HepG2 (cell line): ENCODE measurements around the gene SH3GL1. TPM values are rescaled to one million over a fixed set of nuclear protein-coding genes. Genes with fewer than 3 reads are reported as not detected.
A peak's percentile ranks its signal among the peaks of the same experiment; 100 is the strongest.

Experiments used
- AHDC1 ChIP-seq: sonication (generic); formaldehyde crosslinking; IDR thresholded peaks from 2 replicates; pipeline ENCODE4 v1.5.1; 2020; ENCODE audit warnings: mild to moderate bottlenecking, missing genetic modification reagents, borderline replicate concordance
- CREBL2 ChIP-seq: sonication (generic); formaldehyde crosslinking; IDR thresholded peaks from 2 replicates; pipeline ENCODE4 v1.8.1; 2023; ENCODE audit warnings: missing genetic modification reagents, mild to moderate bottlenecking, borderline replicate concordance
- NFATC3 ChIP-seq: sonication (generic); formaldehyde crosslinking; IDR thresholded peaks from 2 replicates; pipeline ENCODE4 v1.5.1; 2020; ENCODE audit warnings: mild to moderate bottlenecking, missing genetic modification reagents
- SALL2 ChIP-seq: sonication (generic); formaldehyde crosslinking; IDR thresholded peaks from 2 replicates; pipeline ENCODE4 v1.8.1; 2023; ENCODE audit warnings: mild to moderate bottlenecking, missing genetic modification reagents, inconsistent platforms
- SNAPC4 ChIP-seq: sonication (generic); formaldehyde crosslinking; IDR thresholded peaks from 2 replicates; pipeline ENCODE4 v1.4.0; 2020; ENCODE audit warnings: mild to moderate bottlenecking, missing genetic modification reagents
- TRIM22 ChIP-seq: fragments of 450-650 bp; IDR thresholded peaks from 2 replicates; pipeline ENCODE4 v1.6.1; 2017
- ZKSCAN1 ChIP-seq: fragments of 150-350 bp; IDR thresholded peaks from 2 replicates; pipeline ENCODE4 v1.6.1; 2014; ENCODE audit warnings: low read length
- ZKSCAN8 ChIP-seq: IDR thresholded peaks from 2 replicates; pipeline ENCODE4 v1.6.1; 2016; ENCODE audit warnings: borderline replicate concordance, missing genetic modification reagents, missing compliant biosample characterization
- ZNF142 ChIP-seq: sonication (generic); formaldehyde crosslinking; IDR thresholded peaks from 2 replicates; pipeline ENCODE4 v1.4.0; 2020; ENCODE audit warnings: missing genetic modification reagents
- ZNF598 ChIP-seq: sonication (generic); formaldehyde crosslinking; IDR thresholded peaks from 2 replicates; pipeline ENCODE4 v1.5.1; 2020; ENCODE audit warnings: mild to moderate bottlenecking, missing genetic modification reagents, borderline replicate concordance
- ZNF781 ChIP-seq: sonication (generic); formaldehyde crosslinking; IDR thresholded peaks from 2 replicates; pipeline ENCODE4 v1.5.1; 2020; ENCODE audit warnings: borderline replicate concordance, mild to moderate bottlenecking, missing genetic modification reagents; ENCODE audit errors: not compliant biosample characterization
- polyA plus RNA-seq, 8 experiments: library from polyadenylated mRNA; depleted of rRNA in 3 of 8; stranded (reverse) in 7 of 8; unstranded in 1 of 8; fragments of >200 nt; fragmentation: Illumina TruSeq in 4 of 8; extraction: Trizol in 4 of 8; gene quantifications; 2 replicates each; pipeline versions ENCODE4 v1.2.1 to v1.2.3, GENCODE V29; 2011 to 2016; ENCODE audit warnings: low read depth in 4 of 8, missing spikeins in 1 of 8, mixed read lengths in 1 of 8; ENCODE audit not compliant: insufficient read depth in 1 of 8
- total RNA-seq, 5 experiments: library from RNA; depleted of rRNA; stranded (reverse); fragments of >200 nt; fragmentation: Illumina TruSeq; extraction: Trizol; gene quantifications; 2 replicates each; pipeline ENCODE4 v1.2.3, GENCODE V29; 2016; ENCODE audit warnings: low read depth in 1 of 5

Gene SH3GL1
- total and polyA plus RNA-seq, 2 of the 13 experiments (the other 11 are each of a cell fraction or from before 2014, with no cell fraction given) = 33.0 to 45.1 TPM

GRCh38 chr19:4391306-4391693 is 9.0 kb downstream of the SH3GL1 start (continued):
- TF ChIP-seq CREBL2 (no peak), ZNF142 (0 out of 2 replicates have a peak, but pooled peaks have one; percentile 6), SNAPC4 (CRISPR knock-in tag) (no peak), NFATC3 (no peak), SALL2 (CRISPR knock-in tag) (no peak), ZKSCAN1 (0 out of 2 replicates have a peak, but pooled peaks have one; percentile 0), ZNF781 (CRISPR knock-in tag) (no peak), AHDC1 (CRISPR knock-in tag) (no peak), ZKSCAN8 (CRISPR knock-in tag) (no peak), TRIM22 (no peak), ZNF598 (CRISPR knock-in tag) (0 out of 2 replicates have a peak, but pooled peaks have one; percentile 7)
